Fibroblast of skin of back (primary cell): ENCODE measurements around the gene PAK2. TPM values are rescaled to one million over a fixed set of nuclear protein-coding genes. Genes with fewer than 3 reads are reported as not detected.
A peak's percentile ranks its signal among the peaks of the same experiment; 100 is the strongest.
"Not testable (repeated sequence)": the region's sequence is repeated elsewhere in the genome, so short reads cannot be mapped to it uniquely, and the experiment has no call there.

ENCODE experiments used
- DNase-seq: peaks from one replicate; pipeline ENCODE4 v3.0.0-alpha.2; 2013
- polyA plus RNA-seq, 2 experiments: library from polyadenylated mRNA; unstranded; fragments of 120-200 nt; gene quantifications; one replicate each; pipeline ENCODE4 v1.2.1, GENCODE V29; 2013; ENCODE audit not compliant: insufficient read length in 2 of 2

The PAK2 gene
- 59.8 TPM for polyA plus RNA-seq (2013, experiment 1 of 2; ENCODE audit: insufficient read length)
- polyA plus RNA-seq (2013, experiment 2 of 2; ENCODE audit: insufficient read length), result 65.8 TPM

GRCh38 chr3:196739671-196740480, at the start of gene PAK2:
Gene PAK2, plus strand, starts transcription at chr3:196739857. Its CDS starts 42,790 bp downstream, at chr3:196782647.
- DNase-seq, result peak; percentile 90

DNA sequence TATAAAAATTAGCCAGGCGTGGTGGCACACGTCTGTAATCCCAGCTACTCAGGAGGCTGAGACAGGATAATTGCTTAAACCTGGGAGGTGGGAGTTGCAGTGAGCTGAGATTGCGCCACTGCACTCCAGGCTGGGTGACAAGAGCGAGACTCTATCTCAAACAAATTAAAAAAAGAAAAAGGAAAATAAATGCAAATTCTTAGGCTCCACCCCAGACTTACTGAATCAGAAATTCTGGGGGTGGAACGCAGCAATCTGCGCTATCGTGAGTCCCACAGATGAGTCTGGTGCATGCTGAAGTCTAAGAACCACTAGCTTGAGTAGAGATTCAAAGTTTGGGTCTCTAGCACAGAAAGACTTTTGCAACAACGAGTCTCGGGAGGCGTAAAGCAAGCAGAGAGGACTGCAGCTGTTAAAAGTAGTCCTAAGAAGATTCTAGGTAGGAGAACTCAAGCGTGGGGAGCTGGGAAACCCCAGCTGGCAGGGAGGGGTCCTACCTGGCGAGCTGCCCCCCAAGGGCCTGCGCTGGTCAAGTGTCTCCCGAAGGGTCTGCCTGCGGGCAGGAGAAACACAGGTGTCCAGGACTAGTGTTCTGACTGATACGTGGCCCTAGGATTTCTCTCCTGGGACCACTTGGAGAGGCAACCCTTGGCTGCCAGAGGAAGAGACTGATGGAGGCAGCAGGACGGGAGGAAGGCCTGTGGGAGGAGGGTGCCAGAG, 49.6 kb upstream of the PAK2 start:
- no peak for DNase-seq

DNA sequence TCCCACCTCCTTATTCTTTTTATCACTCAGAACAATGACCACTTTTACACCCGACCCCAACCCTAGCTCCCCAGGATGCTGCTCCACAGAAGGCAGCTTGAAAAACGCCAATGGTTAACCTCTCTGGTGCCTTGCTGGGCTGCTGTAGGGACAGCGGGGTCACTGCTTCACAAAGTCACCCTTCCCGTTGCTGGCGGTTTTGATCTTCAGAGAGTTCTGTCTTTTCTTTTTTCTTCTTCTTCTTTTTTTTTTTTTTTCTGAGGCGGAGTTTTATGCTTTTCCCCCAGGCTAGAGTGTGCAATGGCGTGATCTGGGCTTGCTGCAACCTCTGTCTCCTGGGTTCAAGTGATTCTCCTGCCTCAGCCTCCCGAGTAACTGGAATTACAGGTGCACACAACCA, 48.3 kb upstream of the PAK2 start:
- no peak for DNase-seq

DNA sequence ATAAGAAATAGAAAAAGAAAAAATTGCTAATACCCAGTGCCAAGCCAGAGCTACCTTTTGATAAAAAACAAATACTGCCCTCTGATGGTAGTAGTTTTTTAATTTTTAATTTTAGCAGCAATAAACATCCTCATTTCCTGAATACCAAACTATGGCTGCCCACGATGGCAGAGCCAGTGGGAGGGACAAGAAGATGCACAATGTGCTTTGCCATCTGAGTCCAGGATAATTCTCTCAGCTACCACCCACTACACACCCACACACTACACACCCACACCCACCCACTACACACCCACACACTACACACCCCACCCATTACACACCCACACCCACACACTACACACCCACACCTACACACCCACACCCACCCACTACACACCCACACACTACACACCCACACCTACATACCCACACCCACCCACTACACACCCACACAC, 45.4 kb upstream of the PAK2 start:
- DNase-seq, result peak; percentile 6

DNA sequence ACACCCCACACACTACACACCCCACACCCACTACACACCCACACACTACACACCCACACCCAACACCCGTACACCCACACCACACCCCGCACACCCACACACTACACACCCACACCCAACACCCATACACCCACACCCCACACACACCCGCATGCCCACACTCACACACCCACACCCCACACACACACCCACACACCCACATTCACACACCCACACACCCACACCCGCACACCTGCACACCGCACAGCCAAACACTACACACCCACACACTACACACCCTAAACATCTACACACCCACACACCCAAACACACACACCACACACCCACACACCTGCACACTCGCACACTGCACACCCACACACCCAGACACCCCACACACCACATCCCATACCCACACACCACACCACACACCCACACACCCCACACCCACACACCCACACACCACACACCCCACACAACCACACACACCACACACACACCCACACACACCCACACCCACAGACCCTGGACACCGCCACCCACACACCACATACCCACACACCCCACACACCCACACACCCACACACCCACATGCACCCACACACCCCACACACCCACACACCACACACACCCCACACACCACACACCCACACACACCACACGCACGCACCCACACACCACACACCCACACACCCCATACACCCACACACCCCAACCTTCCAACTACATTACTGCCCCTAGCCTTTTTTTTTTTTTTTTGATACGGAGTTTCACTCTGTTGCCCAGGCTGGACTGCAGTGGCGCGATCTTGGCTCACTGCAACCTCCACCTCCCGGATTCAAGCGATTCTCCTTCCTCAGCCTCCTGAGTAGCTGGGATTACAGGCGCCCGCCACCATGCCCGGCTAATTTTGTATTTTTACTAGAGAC, 44.5 kb upstream of the PAK2 start:
- no peak for DNase-seq

DNA sequence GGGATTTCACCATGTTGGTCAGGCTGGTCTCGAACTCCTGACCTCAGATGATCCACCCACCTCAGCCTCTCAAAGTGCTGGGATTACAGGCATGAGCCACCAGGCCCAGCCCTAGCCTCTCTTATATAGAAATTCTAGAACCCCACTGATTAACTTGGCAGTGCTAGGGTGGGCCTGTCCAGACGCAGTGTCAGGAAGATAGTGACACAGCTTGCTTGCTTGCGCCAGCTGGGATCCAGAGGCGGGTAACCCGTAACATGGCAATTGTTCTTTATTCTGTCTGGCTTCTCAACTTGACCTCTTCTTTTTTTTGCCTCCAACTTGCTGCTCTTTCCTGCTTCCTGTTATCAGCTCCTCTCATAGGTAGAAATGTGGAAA, 43.8 kb upstream of the PAK2 start:
- DNase-seq, result no peak

DNA sequence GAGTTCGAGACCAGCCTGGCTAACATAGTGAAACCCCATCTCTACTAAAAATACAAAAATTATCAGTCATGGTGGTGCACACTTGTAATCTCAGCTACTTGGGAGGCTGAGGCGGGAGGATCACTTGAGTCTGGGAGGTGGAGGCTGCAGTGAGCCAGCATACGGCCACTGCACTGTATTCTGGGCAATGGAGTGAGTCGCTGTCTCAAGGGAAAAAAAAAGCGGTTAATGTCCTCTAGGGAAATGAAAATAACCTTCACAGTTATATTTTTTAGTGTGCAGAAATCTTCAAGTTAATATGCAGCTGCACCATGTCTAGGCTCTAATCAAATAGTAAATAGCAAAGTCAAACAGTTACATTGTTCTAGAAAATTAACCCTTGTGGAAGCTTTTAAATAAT, 42.4 kb upstream of the PAK2 start:
- no peak for DNase-seq

DNA sequence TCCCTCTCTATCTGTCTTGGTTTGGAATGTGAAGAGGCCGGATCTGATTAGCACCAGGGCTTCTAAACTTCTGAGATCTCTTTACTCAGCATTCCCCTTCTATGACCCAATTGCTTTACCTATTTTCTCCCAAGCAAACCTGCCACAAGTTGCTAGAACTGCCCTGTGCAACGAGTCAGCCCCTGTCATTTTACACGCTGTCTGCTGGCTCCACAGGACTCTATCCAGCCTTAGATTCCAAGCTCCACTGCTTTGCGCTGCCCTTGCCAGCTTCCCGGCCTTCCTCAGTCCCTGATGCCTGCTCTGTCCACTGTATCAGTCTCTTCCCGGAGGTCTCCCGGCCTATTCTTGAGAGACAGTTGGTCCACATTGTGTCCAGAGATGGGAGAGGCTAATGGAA, 39.9 kb upstream of the PAK2 start:
- DNase-seq, result no peak

- no peak for DNase-seq
Observed at GRCh38 chr3:196700801-196701200, 38.9 kb upstream of the PAK2 start.

DNA sequence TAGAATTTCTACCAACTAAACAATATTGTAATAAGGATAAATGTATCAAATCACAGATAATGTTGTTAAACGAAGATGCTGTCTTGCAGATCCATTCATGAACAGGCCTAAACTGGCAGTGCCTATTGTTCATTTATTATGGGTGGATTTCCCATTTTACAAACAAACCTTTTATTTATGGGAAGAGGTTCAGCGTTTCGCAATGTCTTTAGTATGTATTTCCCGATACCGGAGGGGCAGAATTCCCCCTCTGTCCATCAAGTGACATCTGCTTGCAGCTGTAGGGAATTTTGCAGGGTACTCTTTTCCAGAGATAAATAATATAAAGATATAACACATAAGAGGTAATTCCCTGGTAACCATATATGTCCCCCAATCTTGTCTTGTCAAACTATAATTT, 33.3 kb upstream of the PAK2 start:
- DNase-seq, result no peak

- DNase-seq, result no peak
Observed at GRCh38 chr3:196706731-196707130, 32.9 kb upstream of the PAK2 start.

DNA sequence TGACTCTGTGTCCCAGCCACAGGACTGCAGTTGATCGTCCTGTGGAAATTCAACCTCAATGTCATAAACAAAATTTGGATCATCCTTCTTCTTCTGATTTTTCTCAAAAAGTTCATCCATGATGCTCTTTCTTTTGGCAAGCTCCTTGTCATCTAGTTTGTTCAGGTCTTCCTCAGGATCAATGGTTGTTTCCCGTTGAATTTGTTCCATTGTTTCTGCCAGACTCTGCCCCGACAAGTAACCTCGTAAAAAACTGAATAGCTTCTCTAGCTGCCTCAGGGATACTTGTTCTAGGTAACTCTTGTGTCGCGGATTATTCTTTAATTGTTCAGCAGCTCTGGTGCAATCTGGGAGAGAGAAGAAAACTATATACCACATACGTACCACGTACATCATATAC, 32.1 kb upstream of the PAK2 start:
- no peak for DNase-seq

- DNase-seq, result no peak
Observed at GRCh38 chr3:196708467-196708866, 31.2 kb upstream of the PAK2 start.

- DNase-seq, result peak; percentile 82
Observed at GRCh38 chr3:196711838-196712513, 27.7 kb upstream of the PAK2 start, which contains the start of the genes CEP19 and PIGX. Gene CEP19, minus strand, starts transcription at chr3:196712250. Its CDS starts 3,593 bp downstream, at chr3:196708657. Gene PIGX, plus strand, starts transcription at chr3:196712377.

DNA sequence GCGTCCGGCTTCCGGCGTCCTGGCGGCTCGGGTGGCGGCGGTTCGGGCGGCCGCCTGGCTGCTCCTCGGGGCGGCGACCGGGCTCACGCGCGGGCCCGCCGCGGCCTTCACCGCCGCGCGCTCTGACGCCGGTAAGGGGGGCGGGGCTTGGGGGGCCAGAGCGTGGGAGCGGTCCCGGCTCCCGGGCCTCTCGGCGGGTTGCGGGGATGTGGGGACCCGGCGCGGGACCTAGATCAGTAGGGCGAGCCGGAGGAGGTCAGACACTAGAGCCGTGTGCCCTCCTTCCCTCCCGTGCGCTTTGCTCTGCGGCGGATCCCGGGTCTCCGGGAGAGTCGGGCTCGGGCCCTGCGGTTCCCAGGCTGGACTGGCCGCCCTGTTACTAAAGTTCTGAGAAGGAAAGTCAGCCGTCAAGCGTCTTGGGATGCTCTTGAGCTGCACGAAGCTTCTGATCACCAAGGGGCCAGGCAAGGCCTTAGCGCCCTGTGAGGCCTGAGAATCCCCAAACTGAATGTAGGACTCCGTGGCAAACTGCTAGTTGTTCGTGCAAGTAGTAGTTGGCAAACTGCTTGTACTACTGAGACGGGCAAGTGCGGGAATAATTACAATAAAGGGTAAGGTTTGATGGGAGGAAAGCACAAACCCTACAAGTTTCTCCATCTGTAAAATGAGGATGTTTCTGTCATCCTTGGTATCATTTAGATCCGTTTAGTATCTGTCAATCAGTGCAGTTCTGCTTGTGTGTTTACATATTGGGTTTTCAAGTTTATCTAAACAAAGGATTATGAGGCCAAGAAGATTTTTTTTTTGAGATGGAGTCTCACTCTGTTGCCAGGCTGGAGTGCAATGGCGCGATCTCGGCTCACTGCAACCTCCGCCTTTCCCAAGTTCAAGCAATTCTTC, 26.9 kb upstream of the PAK2 start:
- DNase-seq, result peak; percentile 58

- DNase-seq, result not testable (repeated sequence)
Observed at GRCh38 chr3:196717162-196717561, 22.5 kb upstream of the PAK2 start.

DNA sequence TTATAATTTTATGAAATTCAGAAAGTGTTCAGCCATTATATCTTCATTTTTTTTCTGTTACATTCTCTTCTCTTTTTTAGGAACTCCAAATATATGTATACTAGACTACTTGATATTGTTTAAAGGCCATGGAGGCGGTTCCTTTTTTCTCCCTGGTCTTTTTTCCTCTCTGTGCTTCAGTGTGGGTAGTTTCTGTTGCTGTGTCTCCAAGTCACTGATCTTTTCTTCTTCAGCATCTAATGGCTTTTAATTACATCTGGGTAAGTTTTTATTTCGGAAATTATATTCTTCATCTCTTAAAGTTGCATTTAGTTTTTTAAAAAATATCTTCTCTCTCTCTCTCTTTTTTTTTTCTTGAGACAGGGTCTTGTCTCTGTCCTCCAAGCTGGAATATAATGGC, 18.6 kb upstream of the PAK2 start:
- no peak for DNase-seq

DNA sequence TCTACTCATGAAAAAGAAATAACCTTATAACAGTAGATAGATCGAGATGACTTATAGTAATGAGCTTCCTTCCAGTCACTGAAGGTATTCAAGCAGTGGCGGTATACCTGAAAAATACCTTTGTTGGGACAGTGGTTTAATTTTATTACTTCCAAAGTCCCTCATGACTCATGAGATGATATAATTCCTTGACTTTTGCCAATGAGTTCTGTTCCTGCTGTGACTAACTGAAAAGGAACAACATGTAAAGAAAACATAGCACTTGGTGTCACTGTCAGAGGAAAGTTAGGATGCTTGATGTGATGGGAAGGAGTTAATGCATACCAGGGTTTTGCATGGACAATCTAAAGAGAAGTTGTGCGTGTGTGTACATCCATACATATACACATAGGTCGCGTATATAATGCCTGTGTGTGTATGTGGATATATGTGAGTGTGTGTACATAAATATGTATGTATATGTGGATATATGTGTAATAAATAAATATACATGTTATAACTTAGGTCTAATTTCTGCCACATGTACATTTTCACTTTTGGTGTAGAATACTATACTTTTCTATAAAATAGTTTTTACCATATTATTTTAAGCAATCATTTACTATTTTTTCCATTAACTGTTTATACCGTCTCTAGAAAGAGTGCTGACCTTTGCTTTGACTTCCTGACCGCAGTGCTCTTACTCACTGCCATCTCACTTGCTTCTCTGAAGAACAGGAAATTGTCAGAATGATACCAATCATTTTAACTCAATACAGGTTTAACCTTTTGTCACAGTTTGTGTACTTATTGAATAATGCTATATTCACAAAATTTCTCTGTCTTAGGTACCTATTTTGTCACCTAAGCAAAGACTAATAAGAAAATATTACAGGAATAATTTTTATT, 12.6 kb upstream of the PAK2 start:
- peak; percentile 60 for DNase-seq

DNA sequence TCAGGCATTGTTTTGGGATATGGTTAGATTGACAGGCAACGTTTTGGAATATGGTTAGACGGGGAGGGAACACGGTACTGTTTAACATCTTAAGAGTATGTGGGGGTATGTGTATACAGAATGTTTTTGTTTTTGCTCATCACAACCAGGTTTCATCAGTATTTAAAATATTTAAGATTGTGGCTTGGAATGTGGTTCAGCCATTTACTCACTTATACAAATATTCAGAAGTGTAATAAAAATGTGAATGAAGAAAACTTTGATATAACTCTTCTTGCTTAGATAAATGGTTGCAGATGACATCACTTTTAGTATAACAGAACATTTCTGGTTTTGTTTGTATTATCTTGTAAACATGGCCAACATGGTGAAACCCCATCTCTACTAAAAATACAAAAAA, 3.9 kb upstream of the PAK2 start:
- peak; percentile 51 for DNase-seq
